Effector memory CD4-positive, alpha-beta T cell (primary cell): ENCODE data around the gene SYTL4.
"Not testable (repeated sequence)": the region's sequence is repeated elsewhere in the genome, so short reads cannot be mapped to it uniquely, and the experiment has no call there.

Experiments used
- DNase-seq, 3 donors: peaks; one replicate each; pipeline ENCODE4 v3.0.0-alpha.2; 2020
- H3K27ac ChIP-seq: 2 replicates; pipeline ENCODE4 v1.7.0; 2013; ENCODE audit warnings: mild to moderate bottlenecking, low read length, moderate library complexity; ENCODE audit not compliant: insufficient read depth, poor library complexity, severe bottlenecking
- H3K27me3 ChIP-seq: replicated peaks from 2 replicates; pipeline ENCODE4 v1.7.0; 2013; ENCODE audit warnings: mild to moderate bottlenecking, low read length; ENCODE audit not compliant: insufficient read depth, control insufficient read depth, poor library complexity, severe bottlenecking
- H3K36me3 ChIP-seq: 2 replicates; pipeline ENCODE4 v1.7.0; 2013; ENCODE audit warnings: mild to moderate bottlenecking, low read length, moderate library complexity; ENCODE audit not compliant: control insufficient read depth, insufficient read depth
- H3K4me1 ChIP-seq: 2 replicates; pipeline ENCODE4 v1.7.0; 2013; ENCODE audit warnings: low read length, mild to moderate bottlenecking; ENCODE audit not compliant: control insufficient read depth, insufficient read depth, poor library complexity, severe bottlenecking
- H3K4me3 ChIP-seq: 2 replicates; pipeline ENCODE4 v1.7.0; 2013; ENCODE audit warnings: low read length, low read depth, mild to moderate bottlenecking; ENCODE audit not compliant: insufficient read depth, poor library complexity, severe bottlenecking
- H3K9me3 ChIP-seq: 2 replicates; pipeline ENCODE4 v1.7.0; 2013; ENCODE audit warnings: mild to moderate bottlenecking, low read length, moderate library complexity; ENCODE audit not compliant: control insufficient read depth

SYTL4 gene

DNA sequence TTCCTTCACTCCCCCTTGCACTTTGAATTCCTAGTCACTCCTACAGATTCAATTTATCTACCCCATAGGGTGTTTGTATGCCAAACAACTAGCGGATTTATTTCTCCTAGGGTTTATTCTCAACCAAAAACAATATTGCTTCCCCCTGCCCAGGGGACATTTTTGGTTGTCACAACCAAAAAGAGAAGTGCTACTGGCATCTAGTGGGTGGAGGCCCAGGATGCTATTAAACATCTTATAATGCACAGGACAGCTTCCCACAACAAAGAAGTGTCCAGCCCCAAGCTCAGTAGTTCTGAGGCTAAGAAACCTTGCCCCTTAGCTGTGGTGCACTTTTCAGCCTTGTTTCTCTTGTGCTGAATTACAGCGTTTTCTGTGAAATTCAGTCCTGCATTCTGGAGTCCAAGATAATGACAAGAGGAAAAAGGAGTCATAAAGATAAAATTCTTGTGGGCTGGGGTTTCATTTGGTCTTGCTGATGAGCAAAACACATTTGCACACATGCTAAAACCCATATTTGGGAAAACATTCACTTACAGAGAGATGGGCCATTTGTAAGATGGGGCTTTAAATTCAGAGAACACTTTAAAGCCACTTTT, 11.2 kb upstream of the SYTL4 start:
- H3K27ac ChIP-seq = no peak overlapping the region
- DNase-seq = no peak
- no peaks in the 10 kb centered on the region for H3K27me3 ChIP-seq
- no peaks in the 10 kb centered on the region for H3K9me3 ChIP-seq
- H3K4me1 ChIP-seq = no peaks in the 10 kb centered on the region
- no peak overlapping the region for H3K4me3 ChIP-seq
- H3K36me3 ChIP-seq = no peaks in the 10 kb centered on the region

DNA sequence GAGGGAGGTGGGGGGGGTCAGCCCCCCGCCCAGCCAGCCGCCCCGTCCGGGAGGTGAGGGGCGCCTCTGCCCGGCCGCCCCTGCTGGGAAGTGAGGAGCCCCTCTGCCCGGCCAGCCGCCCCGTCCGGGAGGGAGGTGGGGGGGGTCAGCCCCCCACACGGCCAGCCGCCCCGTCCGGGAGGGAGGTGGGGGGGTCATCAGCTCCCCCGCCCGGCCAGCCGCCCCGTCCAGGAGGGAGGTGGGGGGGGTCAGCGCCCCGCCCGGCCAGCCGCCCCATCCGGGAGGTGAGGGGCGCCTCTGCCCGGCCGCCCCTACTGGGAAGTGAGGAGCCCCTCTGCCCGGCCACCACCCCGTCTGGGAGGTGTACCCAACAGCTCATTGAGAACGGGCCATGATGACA, 7.9 kb downstream of the SYTL4 start:
- H3K27ac ChIP-seq, DNase-seq, H3K36me3 ChIP-seq, H3K27me3 ChIP-seq, H3K4me1 ChIP-seq, H3K4me3 ChIP-seq, H3K9me3 ChIP-seq: not testable (repeated sequence)

DNA sequence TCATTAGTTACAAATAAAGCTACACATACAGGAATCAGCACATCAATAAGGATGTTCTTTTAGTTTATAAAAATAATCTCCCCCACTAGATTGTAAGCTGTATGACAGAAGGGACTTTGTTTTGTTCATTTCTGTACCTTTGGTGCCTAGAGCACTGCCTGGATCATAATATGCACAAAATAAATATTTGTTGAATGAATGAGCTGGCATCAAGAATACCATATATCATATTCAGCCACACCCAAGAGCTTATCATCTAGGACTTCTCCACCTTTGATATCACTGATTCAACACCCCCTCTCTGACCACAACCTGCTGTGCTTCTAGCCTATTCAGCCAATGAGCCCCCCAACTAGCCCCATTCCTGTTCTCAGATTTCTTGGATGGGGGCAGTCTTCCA, 10.6 kb downstream of the SYTL4 start:
- H3K4me3 ChIP-seq = no peak overlapping the region
- no peak for DNase-seq
- no peaks in the 10 kb centered on the region for H3K4me1 ChIP-seq
- H3K36me3 ChIP-seq = no peaks in the 10 kb centered on the region
- H3K9me3 ChIP-seq = no peaks in the 10 kb centered on the region
- no peaks in the 10 kb centered on the region for H3K27me3 ChIP-seq
- no peak overlapping the region for H3K27ac ChIP-seq

DNA sequence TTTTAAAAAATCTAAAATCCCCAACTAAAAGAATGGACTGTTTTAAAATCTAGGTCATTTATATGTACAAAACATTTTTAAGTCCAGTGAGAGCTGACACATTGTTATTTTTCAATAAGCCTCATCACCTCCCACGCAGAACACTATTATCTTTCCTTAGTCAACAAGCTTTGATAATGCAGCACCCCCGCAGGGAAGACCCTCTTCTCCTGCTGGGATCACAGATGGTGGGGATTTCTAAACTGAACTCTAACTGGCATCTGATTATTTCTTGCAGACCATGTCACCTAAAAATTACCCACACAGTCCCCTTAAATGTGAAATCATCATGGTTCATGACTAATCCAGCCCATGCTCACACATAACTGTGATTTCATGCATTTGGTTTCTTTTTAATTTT, 11.6 kb downstream of the SYTL4 start:
- no peak overlapping the region for H3K27ac ChIP-seq
- H3K4me1 ChIP-seq = no peaks in the 10 kb centered on the region
- no peaks in the 10 kb centered on the region for H3K36me3 ChIP-seq
- H3K27me3 ChIP-seq = no peaks in the 10 kb centered on the region
- no peak for DNase-seq
- H3K9me3 ChIP-seq = no peaks in the 10 kb centered on the region
- no peak overlapping the region for H3K4me3 ChIP-seq

DNA sequence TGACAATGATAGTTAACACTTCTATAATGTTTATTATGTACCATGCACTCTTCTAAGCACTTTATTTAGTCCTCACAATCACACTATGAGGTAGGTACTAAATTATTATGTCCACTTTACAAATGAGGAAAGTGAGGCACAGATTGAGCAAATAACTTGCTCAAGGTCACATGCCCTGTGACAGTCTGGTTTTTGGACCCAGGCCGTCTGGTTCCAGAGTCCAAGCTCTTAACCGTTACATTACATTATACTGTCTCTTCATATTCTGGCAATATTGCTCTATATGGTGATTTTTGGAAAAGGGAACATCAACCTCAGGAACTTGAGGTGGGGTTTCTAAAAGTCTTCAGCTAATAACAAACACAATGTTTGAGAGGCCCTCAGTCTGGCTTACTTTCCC, 12.8 kb downstream of the SYTL4 start:
- no peaks in the 10 kb centered on the region for H3K27me3 ChIP-seq
- no peak for DNase-seq
- H3K4me1 ChIP-seq = no peaks in the 10 kb centered on the region
- H3K36me3 ChIP-seq = no peaks in the 10 kb centered on the region
- no peak overlapping the region for H3K4me3 ChIP-seq
- H3K9me3 ChIP-seq = no peaks in the 10 kb centered on the region
- no peak overlapping the region for H3K27ac ChIP-seq

DNA sequence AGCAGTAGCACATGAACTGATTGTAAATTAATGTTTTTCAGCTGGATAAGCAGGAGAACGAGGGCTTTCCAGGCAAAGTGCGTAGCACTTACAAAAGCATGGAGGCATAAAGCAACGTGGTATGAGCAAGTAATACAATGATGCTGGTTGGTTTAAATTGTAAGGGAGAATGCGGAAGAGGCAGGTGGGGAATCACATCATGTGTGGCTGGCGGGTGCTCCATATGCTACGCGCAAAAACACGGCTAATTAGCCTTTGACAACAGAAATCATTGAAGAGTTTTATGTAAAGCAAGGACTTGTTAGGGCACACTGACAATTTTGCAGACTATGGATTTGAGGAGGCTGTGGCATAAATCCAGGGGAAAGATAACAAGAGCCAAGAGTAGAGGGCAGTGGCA, 14.6 kb downstream of the SYTL4 start:
- DNase-seq = no peak
- Histone ChIP-seq H3K4me1 (no peaks in the 10 kb centered on the region), H3K27ac (no peak overlapping the region), H3K27me3 (no peaks in the 10 kb centered on the region), H3K9me3 (no peaks in the 10 kb centered on the region), H3K36me3 (no peaks in the 10 kb centered on the region), H3K4me3 (no peak overlapping the region)

DNA sequence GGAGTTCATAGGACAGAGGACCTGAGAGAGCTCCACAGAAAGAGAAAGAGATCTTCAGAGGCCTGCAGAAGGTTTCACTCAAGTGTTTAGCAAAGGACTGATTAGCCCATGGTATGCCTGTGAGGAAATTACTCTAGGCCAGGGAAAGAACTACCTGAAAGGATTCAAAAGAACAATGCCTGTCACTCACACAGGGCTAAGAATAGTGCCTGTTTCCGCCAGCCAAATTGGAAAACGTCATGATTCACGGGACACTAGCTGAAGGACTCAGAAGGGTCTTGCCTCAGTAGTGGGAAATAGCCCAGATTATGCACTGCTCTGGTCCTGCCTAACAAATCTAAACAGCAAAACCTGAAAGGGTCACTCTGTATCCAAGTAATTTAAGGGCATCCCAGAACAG, 21.1 kb downstream of the SYTL4 start:
- Histone ChIP-seq H3K4me3 (no peak overlapping the region), H3K4me1 (no peaks in the 10 kb centered on the region), H3K27ac (no peak overlapping the region), H3K27me3 (no peaks in the 10 kb centered on the region), H3K9me3 (no peaks in the 10 kb centered on the region), H3K36me3 (no peaks in the 10 kb centered on the region)
- no peak for DNase-seq

DNA sequence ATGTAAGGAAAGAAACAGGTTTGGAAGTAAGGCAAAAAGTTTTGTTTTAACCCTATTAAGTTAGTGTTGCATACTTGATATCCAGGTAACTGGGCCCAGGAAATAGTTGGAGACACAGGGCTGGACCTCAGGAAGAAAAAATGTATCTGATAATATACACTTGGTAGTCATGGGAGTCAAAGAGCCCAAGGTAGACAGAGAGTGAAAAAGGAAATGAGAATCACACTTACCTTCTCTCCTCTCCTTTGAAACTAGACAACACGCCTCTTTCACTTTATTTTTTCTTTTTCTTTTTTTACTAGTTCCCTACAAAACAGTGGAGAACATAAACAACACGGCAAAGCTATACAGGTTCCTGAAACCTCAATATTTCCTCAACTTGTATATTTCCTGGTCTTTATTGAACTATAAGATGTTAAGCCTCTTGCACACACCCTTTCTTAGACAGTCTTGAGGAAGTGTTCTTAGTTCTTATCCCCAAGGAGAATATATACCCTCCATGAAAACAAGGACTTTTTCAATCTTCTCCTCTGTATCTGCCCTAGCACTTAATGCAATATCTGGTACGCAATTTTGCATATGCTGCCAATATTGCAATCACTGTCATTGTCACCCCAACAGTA, 27.2 kb downstream of the SYTL4 start:
- Histone ChIP-seq H3K4me3 (no peak overlapping the region), H3K9me3 (no peaks in the 10 kb centered on the region), H3K4me1 (no peaks in the 10 kb centered on the region), H3K36me3 (no peaks in the 10 kb centered on the region), H3K27ac (no peak overlapping the region), H3K27me3 (no peaks in the 10 kb centered on the region)
- DNase-seq = no peak

DNA sequence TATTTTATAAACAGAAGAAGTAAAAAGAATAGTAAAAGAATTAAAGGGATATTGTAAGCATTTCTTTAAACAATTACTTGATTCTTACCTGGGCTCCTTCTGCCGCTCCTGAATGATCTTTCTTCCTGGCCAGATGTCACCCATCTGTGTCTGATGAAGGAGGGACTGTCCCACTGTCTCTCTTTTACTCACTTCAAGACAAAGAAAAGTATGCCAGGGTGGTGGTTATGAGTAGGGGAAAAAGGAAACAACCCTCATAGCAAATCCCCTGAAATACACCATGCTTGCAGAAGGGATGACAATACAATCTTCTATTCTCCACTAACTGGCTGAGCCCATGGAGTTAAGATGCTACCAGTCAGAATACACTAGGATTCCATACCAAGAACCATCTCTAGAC, 31.1 kb downstream of the SYTL4 start:
- Histone ChIP-seq H3K36me3 (no peaks in the 10 kb centered on the region), H3K27ac (no peak overlapping the region), H3K4me3 (no peak overlapping the region), H3K9me3 (no peaks in the 10 kb centered on the region), H3K27me3 (no peaks in the 10 kb centered on the region), H3K4me1 (no peaks in the 10 kb centered on the region)
- no peak for DNase-seq

DNA sequence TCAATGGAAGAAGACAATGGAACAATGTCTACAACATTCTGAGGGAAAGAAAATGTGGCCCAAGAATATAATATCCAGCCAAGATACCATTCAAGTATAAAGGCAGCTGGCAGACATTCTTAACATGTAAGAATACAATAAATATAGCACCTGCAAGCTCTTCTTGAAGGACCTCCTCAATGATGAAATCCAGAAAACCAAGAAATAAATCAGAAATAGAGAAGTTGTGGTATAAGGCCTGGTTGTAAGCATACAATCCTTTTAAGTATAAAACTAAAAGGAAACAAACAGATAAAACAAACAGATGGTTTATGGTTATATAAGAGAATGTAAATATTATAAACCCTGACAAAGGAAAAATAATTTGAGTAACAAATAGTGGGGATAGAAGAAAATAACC, 33.4 kb downstream of the SYTL4 start:
- H3K4me3 ChIP-seq = no peak overlapping the region
- H3K27ac ChIP-seq = no peak overlapping the region
- H3K27me3 ChIP-seq = no peaks in the 10 kb centered on the region
- no peaks in the 10 kb centered on the region for H3K4me1 ChIP-seq
- H3K9me3 ChIP-seq = no peaks in the 10 kb centered on the region
- no peak for DNase-seq
- H3K36me3 ChIP-seq = no peaks in the 10 kb centered on the region
